IMR-90 (cell line): Measurements from ENCODE around the gene TSHZ1.

ENCODE experiments used
- BHLHE40 ChIP-seq: fragments of 150-350 bp; IDR thresholded peaks from 2 replicates; pipeline ENCODE4 v1.6.1; 2016; ENCODE audit warnings: mild to moderate bottlenecking, low read depth, low read length
- CEBPB ChIP-seq: IDR thresholded peaks from 2 replicates; pipeline ENCODE4 v1.6.1; 2012; ENCODE audit warnings: low read depth, low read length, improper control_type of control experiment
- POLR2A ChIP-seq: IDR thresholded peaks from 2 replicates; pipeline ENCODE4 v1.6.1; 2012; ENCODE audit warnings: mild to moderate bottlenecking, low read depth, low read length
- RAD21 ChIP-seq: IDR thresholded peaks from 2 replicates; pipeline ENCODE4 v1.6.1; 2012; ENCODE audit warnings: low read length, improper control_type of control experiment
- RFX5 ChIP-seq: IDR thresholded peaks from 2 replicates; pipeline ENCODE4 v1.8.0; 2012; ENCODE audit warnings: low read depth, mild to moderate bottlenecking, low read length, moderate library complexity
- TF ChIP-seq, protein P1 (sequence below): conservative IDR thresholded peaks from 2 replicates; pipeline ENCODE4 v1.5.1; 2012; ENCODE audit warnings: mild to moderate bottlenecking, low read depth, low read length, improper control_type of control experiment
- TF ChIP-seq, protein P2 (sequence below): fragments of 150-350 bp; IDR thresholded peaks from 2 replicates; pipeline ENCODE4 v1.6.1; 2017; ENCODE audit warnings: mild to moderate bottlenecking, antibody characterized with exemption, low read length, low read depth

GRCh38 chr18:75228967-75229366 is 18.4 kb downstream of the TSHZ1 start:
- TF ChIP-seq, protein P1, sequence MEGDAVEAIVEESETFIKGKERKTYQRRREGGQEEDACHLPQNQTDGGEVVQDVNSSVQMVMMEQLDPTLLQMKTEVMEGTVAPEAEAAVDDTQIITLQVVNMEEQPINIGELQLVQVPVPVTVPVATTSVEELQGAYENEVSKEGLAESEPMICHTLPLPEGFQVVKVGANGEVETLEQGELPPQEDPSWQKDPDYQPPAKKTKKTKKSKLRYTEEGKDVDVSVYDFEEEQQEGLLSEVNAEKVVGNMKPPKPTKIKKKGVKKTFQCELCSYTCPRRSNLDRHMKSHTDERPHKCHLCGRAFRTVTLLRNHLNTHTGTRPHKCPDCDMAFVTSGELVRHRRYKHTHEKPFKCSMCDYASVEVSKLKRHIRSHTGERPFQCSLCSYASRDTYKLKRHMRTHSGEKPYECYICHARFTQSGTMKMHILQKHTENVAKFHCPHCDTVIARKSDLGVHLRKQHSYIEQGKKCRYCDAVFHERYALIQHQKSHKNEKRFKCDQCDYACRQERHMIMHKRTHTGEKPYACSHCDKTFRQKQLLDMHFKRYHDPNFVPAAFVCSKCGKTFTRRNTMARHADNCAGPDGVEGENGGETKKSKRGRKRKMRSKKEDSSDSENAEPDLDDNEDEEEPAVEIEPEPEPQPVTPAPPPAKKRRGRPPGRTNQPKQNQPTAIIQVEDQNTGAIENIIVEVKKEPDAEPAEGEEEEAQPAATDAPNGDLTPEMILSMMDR: no peak
- TF ChIP-seq, protein P2, sequence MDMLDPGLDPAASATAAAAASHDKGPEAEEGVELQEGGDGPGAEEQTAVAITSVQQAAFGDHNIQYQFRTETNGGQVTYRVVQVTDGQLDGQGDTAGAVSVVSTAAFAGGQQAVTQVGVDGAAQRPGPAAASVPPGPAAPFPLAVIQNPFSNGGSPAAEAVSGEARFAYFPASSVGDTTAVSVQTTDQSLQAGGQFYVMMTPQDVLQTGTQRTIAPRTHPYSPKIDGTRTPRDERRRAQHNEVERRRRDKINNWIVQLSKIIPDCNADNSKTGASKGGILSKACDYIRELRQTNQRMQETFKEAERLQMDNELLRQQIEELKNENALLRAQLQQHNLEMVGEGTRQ: no peak
- TF ChIP-seq POLR2A (no peak), RFX5 (no peak), RAD21 (no peak), CEBPB (no peak), BHLHE40 (no peak)
